H4 (cell line): ENCODE measurements around the gene CFAP43. TPM values are rescaled to one million over a fixed set of nuclear protein-coding genes. Genes with fewer than 3 reads are reported as not detected.
A peak's percentile ranks its signal among the peaks of the same experiment; 100 is the strongest.

ENCODE experiments used
- DNase-seq: peaks from one replicate; pipeline ENCODE4 v3.0.0-alpha.2; 2015; ENCODE audit warnings: low spot score
- total RNA-seq: library from RNA; depleted of rRNA; stranded (reverse); fragments of >200 nt; shearing (Covaris generic); gene quantifications from 2 replicates; pipeline ENCODE4 v1.2.3, GENCODE V29; 2014

The CFAP43 gene
- total RNA-seq, 1 experiment from 2014 or later: 0.27 TPM

DNA sequence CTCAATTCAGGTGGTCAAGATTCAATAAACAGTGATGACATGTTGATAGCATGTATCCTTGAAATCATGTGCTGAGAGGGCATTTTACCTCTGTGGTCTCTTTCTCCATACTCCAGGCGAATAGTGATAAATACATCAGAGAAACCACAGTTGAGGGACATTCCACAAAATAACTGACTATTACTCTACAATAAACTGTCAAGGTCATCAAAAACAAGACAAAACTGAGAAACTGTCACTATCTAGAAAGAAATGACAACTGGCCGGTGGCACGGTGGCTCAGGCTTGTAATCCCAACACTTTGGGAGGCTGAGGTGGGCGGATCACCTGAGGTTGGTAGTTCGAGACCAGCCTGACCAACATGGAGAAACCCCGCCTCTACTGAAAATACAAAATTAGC is 94.0 kb downstream of the CFAP43 start:
- DNase-seq: no peak

DNA sequence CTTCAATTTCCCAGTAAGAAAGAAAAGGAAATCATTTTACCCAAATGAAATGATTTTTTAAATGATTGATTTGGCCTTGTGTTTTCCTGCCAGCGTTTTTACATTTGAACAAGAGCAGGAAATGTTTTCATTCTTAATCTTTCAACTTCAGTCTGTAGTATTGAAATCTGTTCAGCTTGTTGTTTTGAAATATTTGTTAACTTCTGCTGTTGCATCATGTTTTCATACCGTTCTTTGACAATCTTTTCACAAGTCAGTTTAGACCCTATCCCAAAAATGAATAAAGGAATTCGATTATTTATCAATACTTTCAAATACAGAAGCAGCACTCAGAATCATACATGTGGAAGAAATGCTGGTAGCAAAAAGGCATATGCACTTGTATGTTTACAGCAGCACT is 102.1 kb downstream of the CFAP43 start:
- no peak for DNase-seq

- DNase-seq: no peak
Measured at GRCh38 chr10:104128214-104128613, 104.0 kb downstream of the CFAP43 start.

- no peak for DNase-seq
Measured at GRCh38 chr10:104127411-104127810, 104.8 kb downstream of the CFAP43 start.

DNA sequence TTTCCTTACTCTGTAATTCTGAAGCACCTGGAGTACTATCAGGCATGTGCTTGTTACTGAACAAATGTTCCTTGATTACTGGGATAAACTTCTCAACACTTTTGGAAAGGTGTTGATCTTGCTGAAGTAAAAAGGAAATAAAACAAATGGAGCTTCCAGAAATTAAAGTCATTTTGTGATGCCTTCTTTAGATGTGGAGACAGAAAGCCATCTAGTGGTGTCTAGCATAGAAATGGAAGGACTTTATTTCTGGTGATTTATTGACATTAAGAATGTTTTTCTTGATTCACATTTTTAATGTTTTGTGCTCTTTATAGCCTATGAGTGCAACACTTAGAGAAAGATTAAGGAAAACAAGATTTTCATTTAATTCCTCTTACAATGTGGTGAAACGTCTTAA is 108.8 kb downstream of the CFAP43 start:
- DNase-seq: peak; percentile 8

GRCh38 chr10:104122225-104123107 is 109.7 kb downstream of the CFAP43 start:
- peak; percentile 10 for DNase-seq

GRCh38 chr10:104121485-104122224 is 110.5 kb downstream of the CFAP43 start, which contains the start of gene SFR1:
SFR1 (plus strand) TSS chr10:104122171; CDS start chr10:104122184, 13 bp downstream.
- DNase-seq: peak; percentile 97

- peak; percentile 93 for DNase-seq
Measured at GRCh38 chr10:104120903-104121484, 111.2 kb downstream of the CFAP43 start.

DNA sequence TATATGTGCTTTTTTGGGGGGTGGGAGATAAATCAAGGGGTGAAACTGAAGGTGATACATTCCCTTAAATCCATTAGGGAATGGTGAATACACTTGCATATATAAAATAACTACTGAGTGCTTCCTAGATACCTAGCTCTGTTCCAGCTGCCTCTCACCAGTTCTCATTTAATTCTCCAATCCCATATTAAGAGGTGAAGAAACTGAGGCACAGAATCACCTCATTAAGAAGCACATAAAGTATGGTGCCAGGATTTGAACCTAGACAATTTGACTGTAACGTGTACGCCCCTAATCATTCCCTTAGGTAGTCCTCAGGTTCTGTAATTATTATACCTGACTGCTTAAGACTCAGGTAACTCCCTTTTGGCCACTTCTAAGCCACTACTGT is 111.7 kb downstream of the CFAP43 start:
- DNase-seq: no peak

- DNase-seq: no peak
Measured at GRCh38 chr10:104119996-104120395, 112.2 kb downstream of the CFAP43 start.

DNA sequence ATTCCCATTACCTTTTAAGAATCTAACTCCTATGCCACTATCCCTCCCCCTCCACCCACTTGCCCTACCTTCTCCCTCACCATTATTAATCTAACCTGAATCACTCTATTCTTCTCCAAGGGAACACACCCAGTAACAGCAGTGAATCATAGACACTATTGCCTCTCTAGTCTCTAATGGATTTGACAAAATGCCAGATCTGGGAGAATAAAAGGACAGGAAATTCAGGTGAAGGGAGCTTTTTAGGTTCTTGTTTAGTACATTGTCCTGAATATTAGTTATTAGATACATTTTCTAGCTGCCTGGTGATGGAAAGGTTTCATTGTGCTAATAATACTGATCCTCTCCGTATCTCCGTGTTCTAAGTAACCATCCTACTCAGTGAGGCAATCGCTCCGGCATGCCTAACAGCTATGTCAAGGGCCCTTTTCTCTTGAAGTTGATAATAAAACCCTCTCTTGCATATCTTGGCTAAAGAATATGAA is 114.3 kb downstream of the CFAP43 start:
- no peak for DNase-seq

- no peak for DNase-seq
Measured at GRCh38 chr10:104113376-104113956, 118.7 kb downstream of the CFAP43 start.

DNA sequence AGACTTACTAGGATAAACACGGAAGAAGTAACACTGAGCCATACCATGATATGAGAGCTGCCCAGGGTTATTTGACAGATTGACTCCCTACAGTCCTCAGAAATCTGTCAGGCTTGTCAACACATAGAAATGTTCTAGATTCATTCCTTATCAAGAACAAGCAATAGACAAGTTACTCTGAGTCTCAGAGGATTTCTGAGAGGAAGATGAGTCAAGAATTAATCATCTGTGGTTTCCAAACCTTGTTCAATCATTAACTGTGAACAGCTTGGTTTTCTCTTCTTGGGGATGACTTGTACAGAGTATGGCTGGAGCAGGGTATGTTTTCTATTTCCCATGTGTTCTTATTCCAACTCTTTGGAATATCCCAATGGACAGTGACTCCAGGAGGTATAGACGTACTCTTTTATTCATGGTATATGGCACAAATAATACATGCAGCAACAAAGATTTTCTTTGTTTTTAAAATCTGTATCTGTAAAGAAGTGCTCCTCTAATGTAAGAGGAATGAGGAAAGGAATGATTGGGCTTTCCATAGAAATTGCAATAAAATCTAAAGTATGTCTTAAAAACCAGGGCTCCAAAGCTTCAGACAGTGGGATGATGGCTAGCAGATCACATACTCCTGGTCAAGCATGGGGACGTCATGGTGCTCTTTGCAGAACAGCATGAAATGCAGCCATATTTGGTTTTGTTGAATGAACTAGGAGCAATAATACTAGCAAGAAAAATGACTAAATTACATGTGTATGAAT is 122.1 kb downstream of the CFAP43 start:
- no peak for DNase-seq

- no peak for DNase-seq
Measured at GRCh38 chr10:104104926-104105325, 127.2 kb downstream of the CFAP43 start.

DNA sequence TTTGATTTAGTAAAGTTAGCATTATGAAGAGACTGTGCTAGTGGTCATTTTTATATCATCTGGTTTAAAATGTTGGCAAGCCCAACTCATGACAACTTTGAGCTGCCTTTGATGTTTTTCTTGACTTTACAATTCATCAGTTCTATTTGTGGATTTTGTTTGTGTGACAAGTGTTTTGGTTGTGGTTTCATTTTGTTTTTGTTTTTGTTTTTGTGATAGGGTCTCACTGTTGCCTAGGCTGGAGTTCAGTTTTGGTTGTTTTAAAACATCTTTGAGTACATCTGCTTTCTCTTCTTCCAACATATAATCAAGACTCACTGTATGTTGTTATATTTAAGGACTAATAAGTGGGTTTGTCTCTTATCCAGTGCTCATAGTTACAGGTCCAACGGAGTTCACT is 127.7 kb downstream of the CFAP43 start:
- DNase-seq: no peak

DNA sequence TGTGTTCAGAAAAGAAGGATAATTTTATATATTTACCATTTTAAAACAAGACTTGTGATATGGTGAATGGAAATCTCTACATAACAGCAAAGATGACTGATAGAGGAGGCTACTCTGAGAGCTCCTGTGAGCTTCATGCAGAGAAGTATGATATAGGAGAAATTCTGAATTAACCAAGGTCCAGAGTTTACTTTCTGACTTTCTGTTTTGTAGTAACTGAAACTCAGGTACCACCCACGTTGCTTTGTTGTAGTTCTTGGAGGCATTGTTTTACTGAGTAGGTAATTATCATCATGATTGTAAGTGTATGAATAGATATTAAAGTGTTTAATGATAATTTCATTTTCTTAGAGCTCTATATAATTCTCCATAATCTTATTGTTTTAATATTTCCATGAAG is 128.2 kb downstream of the CFAP43 start:
- DNase-seq: no peak

DNA sequence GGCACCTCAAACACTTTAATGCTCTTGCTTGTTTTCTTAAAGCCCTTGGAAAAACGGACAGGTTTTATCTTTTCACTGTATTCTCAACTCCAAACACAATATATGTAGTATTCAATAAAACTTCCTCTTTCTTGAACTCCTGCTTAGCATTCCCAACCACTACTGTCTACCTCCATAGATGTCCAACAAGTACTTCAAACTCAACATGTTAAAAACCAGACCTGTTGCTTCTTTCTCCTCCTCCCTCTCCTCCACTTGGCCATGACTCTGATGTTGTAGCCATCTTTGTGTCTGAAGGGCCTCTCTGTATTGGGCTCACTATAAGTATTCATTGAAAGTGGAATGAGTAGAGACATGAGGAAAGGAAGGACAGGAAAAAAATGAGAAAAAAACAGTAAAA is 130.3 kb downstream of the CFAP43 start:
- no peak for DNase-seq

- DNase-seq: no peak
Measured at GRCh38 chr10:104100795-104101194, 131.4 kb downstream of the CFAP43 start.

DNA sequence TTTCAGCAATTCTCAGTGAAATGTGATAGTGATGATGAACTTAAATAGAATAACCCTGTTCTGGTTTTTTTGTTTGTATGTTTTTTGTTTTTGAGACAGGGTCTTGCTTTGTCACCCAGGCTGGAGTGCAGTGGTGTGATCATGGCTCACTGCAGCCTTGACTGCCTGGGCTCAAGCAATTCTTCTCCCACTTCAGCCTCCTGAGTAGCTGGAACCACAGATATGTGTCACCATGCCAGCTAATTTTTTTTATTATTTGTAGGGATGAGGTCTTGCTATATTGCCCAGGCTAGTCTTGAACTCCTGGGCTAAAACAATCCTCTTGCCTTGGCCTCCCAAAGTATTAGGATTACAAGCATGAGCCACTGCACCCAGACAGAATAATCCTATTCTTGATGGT is 132.2 kb downstream of the CFAP43 start:
- DNase-seq: no peak

DNA sequence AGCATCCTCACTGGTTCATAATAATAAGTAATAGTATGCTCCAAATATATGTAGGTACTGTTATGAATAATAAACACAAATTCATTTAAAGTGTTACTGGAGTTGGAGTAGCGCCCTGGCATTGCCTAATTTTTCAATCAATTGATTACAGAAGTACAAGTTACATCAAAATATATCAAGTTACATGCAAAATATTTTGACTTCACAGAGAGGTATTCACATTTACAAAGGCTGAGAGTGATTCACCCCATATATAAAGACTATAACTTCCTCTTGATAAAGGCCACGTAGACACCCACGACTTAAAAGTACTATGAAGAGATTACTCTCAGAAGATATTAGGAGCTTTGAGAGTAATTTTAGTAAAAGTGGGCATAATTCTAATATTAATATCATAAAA is 132.9 kb downstream of the CFAP43 start:
- DNase-seq: no peak

DNA sequence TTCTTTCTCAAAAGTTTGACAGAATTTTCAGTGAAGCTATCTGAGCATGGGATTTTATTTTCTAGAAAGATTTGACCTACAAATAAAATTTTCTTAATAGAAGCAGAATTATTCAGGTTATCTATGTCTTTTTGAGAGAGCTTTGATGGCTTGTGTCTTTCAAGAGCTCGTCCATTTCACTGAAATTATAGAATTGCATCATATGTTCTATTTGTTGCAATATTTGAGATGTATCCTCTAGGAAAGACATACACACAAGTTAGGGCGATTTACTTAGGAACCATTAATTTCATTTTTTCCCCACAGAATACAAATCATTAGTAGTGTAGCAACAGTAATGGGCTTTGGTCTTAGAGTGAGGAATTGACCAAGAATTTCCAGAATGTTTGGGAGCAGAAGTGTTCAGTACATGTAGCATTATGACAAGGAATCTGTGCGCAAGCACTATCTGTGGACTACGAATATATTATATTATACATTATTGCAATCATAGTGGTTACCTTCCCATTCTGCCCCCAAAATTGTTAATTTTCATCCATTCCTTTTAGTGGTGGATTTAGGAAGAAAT is 133.7 kb downstream of the CFAP43 start:
- no peak for DNase-seq
